GM21390 (cell line): ENCODE data around the gene APOE.
"Not testable (repeated sequence)": the region's sequence is repeated elsewhere in the genome, so short reads cannot be mapped to it uniquely, and the experiment has no call there.

Experiments used
- ATAC-seq: cut with Tn5 transposase; IDR thresholded peaks from one replicate; pipeline ENCODE4 v1.9.1; 2021; ENCODE audit not compliant: unreplicated experiment

APOE gene

GRCh38 chr19:44908836-44909261, 3.3 kb downstream of the APOE start:
- ATAC-seq = no peak

- ATAC-seq = no peak
These were observed 4.2 kb downstream of the APOE start for GRCh38 chr19:44909775-44910174.

DNA sequence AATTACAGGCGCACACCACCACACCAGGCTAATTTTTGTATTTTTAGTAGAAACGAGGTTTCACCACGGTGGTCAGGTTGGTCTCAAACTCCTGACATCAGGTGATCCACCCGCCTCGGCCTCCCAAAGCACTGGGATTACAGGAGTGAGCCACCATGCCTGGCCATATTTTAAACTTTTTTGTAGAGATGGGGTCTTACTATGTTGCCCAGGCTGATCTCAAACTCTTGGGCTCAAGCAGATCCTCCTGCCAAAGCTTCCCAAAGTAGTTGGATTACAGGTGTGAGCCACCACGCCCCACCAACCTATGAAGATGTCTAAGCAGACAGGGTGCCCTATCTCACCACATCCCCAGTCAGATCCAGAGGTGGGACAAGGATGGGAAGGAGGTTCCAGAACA, 6.3 kb downstream of the APOE start:
- ATAC-seq = not testable (repeated sequence)

GRCh38 chr19:44912854-44913253, 7.3 kb downstream of the APOE start:
- no peak for ATAC-seq

DNA sequence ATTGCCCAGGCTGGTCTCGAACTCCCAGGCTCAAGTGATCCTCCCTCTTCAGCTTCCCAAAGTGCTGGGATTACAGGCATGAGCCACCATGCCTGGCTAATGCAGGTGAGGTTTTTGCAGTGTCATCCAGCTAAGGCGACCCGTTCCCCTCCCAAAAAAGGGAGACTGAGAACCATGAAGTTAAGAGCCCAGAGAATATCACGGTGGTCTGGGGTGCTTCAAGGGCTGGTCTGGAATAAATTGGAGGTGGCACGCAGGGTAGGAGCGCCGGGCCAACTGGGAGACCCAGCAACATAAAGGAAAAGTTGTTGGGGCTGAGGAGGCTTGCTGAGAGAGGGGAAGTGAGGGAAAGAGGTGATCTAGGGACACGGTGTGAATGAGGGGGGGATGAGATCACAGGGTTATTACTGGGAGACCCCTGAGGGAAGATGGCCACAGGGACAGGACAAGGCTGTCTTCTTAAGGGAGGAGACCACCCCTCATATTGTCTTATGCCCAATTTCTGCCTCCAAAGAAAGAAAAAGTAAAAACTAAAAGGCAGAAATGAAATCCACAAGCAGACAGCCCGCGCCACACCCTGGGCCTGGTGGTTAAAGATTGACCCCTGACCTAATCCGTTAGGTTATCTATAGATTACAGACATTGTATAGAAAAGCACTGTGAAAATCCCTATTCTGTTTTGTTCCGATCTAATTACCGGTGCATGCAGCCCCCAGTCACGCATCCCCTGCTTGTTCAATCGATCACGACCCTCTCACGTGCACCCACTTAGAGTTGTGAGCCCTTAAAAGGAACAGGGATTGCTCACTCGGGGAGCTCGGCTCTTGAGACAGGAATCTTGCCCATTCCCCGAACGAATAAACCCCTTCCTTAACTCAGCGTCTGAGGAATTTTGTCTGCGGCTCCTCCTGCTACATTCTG, 8.2 kb downstream of the APOE start:
- ATAC-seq = not testable (repeated sequence)

DNA sequence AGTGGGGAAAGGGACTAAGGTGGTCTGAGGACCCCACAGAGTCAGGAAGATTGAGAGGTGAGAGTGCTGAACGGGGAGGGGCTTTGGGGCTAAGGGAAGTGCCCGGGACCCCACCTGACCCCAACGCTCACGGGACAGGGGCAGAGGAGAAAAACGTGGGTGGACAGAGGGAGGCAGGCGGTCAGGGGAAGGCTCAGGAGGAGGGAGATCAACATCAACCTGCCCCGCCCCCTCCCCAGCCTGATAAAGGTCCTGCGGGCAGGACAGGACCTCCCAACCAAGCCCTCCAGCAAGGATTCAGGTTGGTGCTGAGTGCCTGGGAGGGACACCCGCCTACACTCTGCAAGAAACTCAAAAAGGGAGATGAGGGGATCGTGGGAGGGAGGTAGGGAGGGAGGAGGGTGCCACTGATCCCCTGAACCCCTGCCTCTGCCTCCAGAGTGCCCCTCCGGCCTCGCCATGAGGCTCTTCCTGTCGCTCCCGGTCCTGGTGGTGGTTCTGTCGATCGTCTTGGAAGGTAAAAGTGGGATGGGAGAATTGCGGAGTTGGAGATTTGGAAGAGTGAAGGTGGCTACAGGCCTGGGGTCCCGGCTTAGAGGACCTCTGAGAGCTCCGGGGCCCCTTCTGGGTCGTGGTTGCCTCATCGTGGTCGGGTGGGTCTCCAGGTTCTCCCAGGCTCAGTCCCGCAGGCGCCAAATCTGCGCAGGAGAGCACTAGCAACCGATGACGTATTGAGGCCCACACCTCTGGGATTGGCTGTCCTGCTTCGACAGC, 9.0 kb downstream of the APOE start, which contains the start of gene APOC1:
TSS of gene APOC1 (plus strand) at position 176 of the 774 bp plus-strand sequence. CDS start at position 460, 284 bp downstream.
- ATAC-seq = not testable (repeated sequence)

- no peak for ATAC-seq
These were observed 18.7 kb downstream of the APOE start for GRCh38 chr19:44924243-44924725.

GRCh38 chr19:44925114-44925891, 19.7 kb downstream of the APOE start:
- no peak for ATAC-seq

- not testable (repeated sequence) for ATAC-seq
These were observed 20.9 kb downstream of the APOE start for GRCh38 chr19:44926245-44927077.

DNA sequence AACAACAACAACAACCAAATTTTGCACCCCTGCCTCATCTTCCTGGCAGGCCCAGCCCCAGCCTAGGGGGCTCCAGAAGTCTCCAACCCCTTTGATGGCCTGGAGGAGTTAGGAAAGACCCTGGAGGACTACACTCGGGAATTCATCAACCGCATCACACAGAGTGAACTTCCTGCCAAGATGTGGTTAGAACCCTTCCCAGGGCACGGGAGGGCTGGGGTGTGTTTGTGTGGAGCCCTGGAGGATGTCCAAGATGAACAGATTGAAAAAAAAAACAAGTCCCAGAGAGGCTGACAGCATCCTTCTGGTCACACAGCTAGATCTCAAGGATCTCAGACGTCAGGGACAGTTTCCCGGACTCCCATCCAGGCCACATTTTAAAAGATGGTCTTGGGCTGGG, 22.1 kb downstream of the APOE start:
- ATAC-seq = no peak

DNA sequence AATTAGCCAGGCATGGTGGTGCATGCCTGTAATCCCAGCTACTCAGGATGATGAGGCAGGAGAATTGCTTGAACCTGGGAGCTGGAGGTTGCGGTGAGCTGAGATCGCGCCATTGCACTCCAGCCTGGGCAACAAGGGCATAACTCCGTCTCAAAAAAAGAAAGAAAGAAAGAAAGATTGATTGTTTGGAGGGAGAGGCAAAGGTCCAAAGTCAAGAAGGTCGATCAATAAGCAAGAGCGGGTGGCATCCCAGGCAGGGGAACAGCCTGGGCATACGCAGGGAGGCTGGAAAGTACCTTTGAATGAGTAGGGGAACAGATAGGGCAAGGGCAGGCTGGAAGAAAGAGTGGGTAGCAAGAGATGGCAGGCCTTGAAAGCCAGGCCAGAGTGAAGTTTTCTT, 24.5 kb downstream of the APOE start:
- ATAC-seq = no peak

GRCh38 chr19:44931541-44931940, 25.9 kb downstream of the APOE start:
- no peak for ATAC-seq

- no peak for ATAC-seq
These were observed 34.1 kb downstream of the APOE start for GRCh38 chr19:44939668-44940067.

DNA sequence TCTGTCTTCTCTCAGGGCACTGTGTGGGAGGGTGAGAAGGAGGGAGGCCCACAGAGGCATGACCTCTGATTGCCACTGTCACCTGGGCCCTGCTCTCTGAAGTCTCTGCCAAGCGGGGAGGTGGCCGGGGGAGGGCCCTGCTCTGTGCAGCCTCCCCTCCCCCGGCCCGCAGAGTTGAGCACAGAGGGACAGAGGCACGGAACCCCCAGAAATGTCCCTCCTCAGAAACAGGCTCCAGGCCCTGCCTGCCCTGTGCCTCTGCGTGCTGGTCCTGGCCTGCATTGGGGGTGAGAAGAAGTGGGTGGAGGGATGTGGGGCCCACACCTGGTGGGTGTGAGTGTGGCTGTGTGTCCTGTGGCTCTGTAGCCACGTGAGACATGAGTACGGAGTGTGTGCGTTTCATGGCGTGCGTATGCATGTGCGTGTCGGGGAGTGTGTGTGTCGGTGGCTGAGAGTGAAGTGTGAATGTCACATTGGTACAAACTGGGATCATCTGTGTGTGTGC, 36.5 kb downstream of the APOE start, which contains the start of gene APOC4:
TSS of gene APOC4 (plus strand) at position 171 of the 505 bp plus-strand sequence. CDS start at position 212, 41 bp downstream.
- no peak for ATAC-seq

GRCh38 chr19:44943801-44944249, 38.2 kb downstream of the APOE start:
- no peak for ATAC-seq

DNA sequence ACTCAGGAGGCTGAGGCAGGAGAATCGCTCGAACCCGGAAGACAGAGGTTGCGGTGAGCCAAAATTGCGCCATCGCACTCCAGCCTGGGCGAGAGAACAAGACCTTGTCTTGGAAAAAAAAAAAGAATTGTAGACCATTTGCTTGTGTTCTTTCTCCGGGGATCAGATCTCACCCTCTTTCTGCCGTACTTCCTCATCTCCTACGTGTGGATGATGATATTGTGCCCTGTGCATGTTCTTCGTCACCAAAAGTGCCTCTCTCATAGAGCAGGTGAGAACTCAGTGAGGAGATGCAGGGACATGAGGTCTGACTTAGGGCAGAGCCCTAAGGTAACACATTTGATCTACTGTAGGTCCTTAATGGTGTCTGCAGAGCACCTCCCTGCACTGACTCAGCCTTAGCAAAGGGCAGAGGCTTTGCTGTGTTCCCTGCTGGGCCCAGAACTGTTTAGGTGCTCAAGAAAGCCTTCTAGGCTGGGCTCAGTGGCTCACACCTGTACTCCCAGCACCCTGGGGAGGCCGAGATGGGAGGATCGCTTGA, 41.5 kb downstream of the APOE start:
- ATAC-seq = no peak

- ATAC-seq = no peak
These were observed 42.6 kb downstream of the APOE start for GRCh38 chr19:44948237-44948636.

- ATAC-seq = no peak
These were observed 43.3 kb downstream of the APOE start for GRCh38 chr19:44948763-44949374.

- no peak for ATAC-seq
These were observed 44.0 kb downstream of the APOE start for GRCh38 chr19:44949550-44949949.
